ENCODE measurements around the gene METTL21C.

METTL21C gene

DNA sequence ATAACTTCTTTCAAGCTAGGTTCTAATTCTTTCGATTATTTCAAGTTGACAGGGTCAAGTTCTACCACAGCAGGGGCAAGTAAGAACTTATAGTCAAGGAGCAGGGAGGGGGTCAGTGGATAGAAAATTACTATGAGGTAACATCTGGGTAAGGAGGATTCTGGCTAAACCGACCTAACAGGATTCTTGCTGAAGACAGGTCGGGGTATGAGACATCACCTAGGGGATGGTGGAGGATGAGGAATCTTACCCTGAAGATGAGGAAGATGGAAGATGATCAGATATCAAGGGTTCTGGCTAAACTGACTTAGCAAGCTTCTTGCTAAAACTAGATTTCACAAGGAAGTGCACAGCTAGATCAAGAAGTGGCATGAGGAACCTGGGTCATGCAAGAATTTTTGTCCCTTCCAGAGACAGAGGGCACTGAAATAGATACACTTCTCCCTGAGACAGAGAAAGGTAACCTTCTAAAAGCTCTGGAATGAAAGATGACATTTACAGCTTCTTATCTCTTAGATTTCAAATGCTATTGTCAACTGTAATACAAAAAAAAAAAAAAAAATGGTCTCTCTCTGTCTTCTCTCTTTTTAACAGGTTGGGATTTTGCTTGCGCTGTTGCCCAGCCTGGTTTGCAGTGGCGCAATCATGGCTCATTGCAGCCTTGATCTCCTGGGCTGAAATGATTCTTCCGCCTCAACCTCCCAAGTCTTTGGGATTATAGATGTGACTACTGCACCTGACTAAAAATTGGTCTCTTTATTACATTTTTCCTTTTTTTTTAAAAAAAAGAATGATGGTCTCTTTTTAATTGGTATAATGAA, 9.6 kb upstream of the METTL21C start:
- Histone ChIP-seq H3K9me3 (ENCODE audit: low read length) (peaks cover 4% of the 10 kb centered on the region), H3K4me1 (ENCODE audit: insufficient read depth, low read length) (peaks cover 3% of the 10 kb centered on the region), H3K4me3 (ENCODE audit: low read length) (no peak overlapping the region), H3K27me3 (ENCODE audit: insufficient read depth, low read length) (no peaks in the 10 kb centered on the region), H3K36me3 (ENCODE audit: insufficient read depth, low read length) (no peaks in the 10 kb centered on the region), H2AFZ (ENCODE audit: low read depth, low read length) (no peak overlapping the region)

DNA sequence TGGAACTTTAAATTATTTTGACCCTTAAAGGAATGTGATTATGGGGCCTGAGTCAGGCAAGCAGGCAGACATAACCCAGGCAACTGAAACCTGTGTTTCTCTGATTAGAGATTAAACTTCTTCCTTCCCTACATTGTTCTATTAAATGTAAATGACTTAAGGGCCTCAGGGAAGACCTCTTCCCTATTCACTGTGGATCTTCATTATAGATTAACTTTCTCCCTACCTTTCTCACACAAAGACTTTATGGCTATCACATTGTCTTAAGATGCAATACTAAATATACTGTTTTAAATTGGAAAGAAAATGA, 8.8 kb upstream of the METTL21C start:
- peaks cover 3% of the 10 kb centered on the region for H3K4me1 ChIP-seq (ENCODE audit: insufficient read depth, low read length)
- H3K27me3 ChIP-seq (ENCODE audit: insufficient read depth, low read length), result no peaks in the 10 kb centered on the region
- H3K36me3 ChIP-seq (ENCODE audit: insufficient read depth, low read length), result no peaks in the 10 kb centered on the region
- H3K9me3 ChIP-seq (ENCODE audit: low read length), result peaks cover 2% of the 10 kb centered on the region
- no peak overlapping the region for H3K4me3 ChIP-seq (ENCODE audit: low read length)
- no peak overlapping the region for H2AFZ ChIP-seq (ENCODE audit: low read depth, low read length)

DNA sequence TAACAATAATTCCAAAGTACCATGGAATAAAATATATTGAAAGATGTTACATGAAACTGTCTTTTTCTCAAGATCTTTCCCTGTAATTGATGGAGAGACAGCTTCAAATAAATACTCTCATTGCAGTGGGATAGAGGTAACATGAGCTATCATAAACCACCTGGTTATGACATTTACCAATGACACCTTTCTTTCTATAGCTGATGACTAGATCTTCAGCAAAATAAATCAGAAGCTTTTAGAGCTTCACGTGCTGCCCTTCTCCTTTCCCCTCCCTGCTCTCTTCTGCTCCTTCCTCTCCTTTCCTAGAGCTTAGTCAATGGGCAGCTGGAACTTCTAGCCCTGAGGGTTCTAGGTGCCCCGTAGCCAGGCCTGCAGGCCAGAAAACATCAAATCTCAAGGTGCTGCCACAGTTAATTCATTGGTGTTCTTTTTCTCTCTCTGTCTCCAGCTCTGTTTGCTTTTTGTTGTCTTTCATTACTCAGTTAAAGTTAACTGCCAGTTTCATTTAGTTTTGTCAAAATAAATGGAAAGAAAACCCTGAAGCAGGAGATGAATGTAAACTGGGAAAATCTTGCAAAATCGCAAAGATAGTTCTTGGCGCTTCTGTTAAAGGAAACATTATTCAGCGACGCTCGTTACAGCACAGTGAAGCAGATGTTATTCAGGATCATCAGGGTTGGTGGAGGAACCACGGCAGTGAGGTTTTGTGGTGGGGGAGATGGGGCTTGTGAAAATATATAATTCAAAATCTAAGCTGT, 8.3 kb upstream of the METTL21C start:
- H2AFZ ChIP-seq (ENCODE audit: low read depth, low read length), result no peak overlapping the region
- no peak overlapping the region for H3K4me3 ChIP-seq (ENCODE audit: low read length)
- no peaks in the 10 kb centered on the region for H3K36me3 ChIP-seq (ENCODE audit: insufficient read depth, low read length)

DNA sequence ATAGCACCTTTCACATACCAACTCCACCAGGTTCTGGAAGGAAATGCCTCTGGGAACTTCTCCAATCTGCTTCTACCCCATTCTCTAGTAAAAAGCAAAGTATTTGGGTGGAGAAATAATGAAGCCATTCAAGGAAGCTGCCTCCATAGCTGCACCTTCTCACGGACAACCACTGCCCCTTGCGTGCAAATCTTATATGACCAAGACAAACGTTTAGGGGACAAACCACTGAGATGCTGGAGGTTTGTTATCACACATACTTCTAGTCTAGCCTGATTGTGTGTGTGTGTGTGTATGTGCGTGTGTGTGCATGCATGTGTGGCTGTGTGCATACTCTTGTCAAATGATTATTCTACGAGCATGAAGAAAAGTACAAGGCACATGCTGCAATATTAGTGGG, 6.5 kb upstream of the METTL21C start:
- peaks cover 2% of the 10 kb centered on the region for H3K9me3 ChIP-seq (ENCODE audit: low read length)
- no peaks in the 10 kb centered on the region for H3K27me3 ChIP-seq (ENCODE audit: insufficient read depth, low read length)

More for the DNA sequence above, 8.3 kb upstream of the METTL21C start:
- Histone ChIP-seq H3K4me1 (ENCODE audit: insufficient read depth, low read length) (peaks cover 3% of the 10 kb centered on the region), H3K9me3 (ENCODE audit: low read length) (peaks cover 2% of the 10 kb centered on the region), H3K27me3 (ENCODE audit: insufficient read depth, low read length) (no peaks in the 10 kb centered on the region)

DNA sequence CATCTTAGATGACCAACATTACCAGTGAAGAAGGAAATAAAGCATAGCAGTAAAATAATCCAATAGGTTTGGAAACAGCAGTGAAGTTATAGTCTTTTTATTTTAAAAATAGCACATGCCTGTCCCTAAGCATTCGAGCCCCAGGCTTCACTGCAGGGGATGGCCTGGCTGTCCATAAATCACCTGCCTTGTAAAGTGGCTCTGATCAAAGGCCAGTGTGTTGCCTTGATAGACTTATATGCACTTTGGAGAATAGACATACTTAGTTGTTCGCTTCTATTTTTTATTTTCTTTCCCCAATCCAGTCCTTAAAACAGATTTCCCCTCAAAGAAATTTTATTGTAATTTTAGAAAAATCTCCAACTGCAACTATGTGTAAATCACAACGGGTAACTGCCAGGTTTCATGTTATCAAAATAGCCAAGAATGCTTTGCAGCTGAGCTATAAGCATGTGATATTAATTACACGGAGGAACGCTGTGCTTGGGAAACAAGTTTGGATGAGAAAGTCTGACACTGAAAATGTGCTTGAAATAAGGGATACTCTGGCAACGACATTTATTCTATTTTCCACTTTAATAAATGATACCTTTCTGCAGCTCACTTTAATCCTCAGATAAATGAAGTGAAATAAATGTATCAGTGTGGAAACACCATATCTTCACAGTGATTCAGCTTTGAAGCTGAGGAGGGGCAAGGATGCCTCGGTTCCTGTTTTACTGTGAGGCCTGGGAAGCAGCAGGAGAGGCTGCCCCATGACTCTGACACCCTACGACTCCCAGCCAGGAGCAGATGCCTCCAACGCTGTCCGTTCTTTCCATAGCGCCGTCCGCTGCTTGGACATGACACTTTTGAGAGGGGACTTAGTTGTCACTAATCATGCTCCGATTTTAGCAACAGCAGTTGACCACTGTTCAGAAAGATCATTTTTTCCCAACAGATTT, 5.5 kb upstream of the METTL21C start:
- no peaks in the 10 kb centered on the region for H3K27me3 ChIP-seq (ENCODE audit: insufficient read depth, low read length)
- peaks cover 2% of the 10 kb centered on the region for H3K9me3 ChIP-seq (ENCODE audit: low read length)
- no peak overlapping the region for H2AFZ ChIP-seq (ENCODE audit: low read depth, low read length)
- no peak overlapping the region for H3K4me3 ChIP-seq (ENCODE audit: low read length)
- H3K4me1 ChIP-seq (ENCODE audit: insufficient read depth, low read length), result peaks cover 3% of the 10 kb centered on the region
- no peaks in the 10 kb centered on the region for H3K36me3 ChIP-seq (ENCODE audit: insufficient read depth, low read length)

More for the DNA sequence above, 6.5 kb upstream of the METTL21C start:
- Histone ChIP-seq H3K4me1 (ENCODE audit: insufficient read depth, low read length) (peaks cover 3% of the 10 kb centered on the region), H3K4me3 (ENCODE audit: low read length) (no peak overlapping the region), H3K36me3 (ENCODE audit: insufficient read depth, low read length) (no peaks in the 10 kb centered on the region), H2AFZ (ENCODE audit: low read depth, low read length) (no peak overlapping the region)

DNA sequence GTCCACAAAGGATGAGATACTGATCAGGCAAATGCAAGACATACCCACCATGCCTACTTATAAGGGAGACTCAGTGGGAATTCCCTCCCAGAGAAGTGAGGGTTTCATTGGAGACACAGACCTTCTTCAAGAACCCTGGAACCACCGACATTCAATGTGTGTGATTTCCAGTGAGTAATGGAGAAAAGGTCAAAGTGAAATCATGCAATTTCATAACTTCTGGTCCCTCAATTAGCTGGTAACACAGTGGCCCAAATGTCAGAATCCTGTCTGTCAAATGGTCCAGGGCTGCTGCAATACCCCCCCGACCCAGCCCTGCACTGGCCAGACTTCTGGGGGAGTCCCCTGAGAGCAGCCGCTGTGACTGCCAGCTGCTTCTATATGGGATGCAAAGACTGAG, 4.7 kb upstream of the METTL21C start:
- Histone ChIP-seq H3K27me3 (ENCODE audit: insufficient read depth, low read length) (no peaks in the 10 kb centered on the region), H2AFZ (ENCODE audit: low read depth, low read length) (no peak overlapping the region), H3K4me1 (ENCODE audit: insufficient read depth, low read length) (peaks cover 3% of the 10 kb centered on the region), H3K4me3 (ENCODE audit: low read length) (no peak overlapping the region), H3K36me3 (ENCODE audit: insufficient read depth, low read length) (no peaks in the 10 kb centered on the region), H3K9me3 (ENCODE audit: low read length) (peaks cover 2% of the 10 kb centered on the region)

DNA sequence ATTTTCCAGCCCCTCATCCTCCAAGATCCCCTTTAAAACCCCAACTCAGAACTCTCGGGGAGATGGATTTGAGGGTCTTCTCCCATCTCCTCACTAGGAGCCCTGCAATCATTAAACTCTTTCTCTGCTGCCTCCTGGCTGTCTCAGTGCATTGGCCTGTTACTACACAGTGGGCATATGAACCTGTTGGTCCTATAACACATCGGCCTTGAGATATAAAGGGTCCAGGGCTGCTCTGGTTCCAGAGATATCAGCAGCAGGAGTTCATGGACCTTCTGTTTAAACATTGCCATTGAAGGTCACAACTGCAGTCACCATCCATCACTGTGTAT, 3.8 kb upstream of the METTL21C start:
- no peaks in the 10 kb centered on the region for H3K27me3 ChIP-seq (ENCODE audit: insufficient read depth, low read length)
- H3K4me1 ChIP-seq (ENCODE audit: insufficient read depth, low read length), result no peaks in the 10 kb centered on the region
- H3K36me3 ChIP-seq (ENCODE audit: insufficient read depth, low read length), result no peaks in the 10 kb centered on the region
- peaks cover 2% of the 10 kb centered on the region for H3K9me3 ChIP-seq (ENCODE audit: low read length)
- no peak overlapping the region for H3K4me3 ChIP-seq (ENCODE audit: low read length)
- H2AFZ ChIP-seq (ENCODE audit: low read depth, low read length), result no peak overlapping the region

DNA sequence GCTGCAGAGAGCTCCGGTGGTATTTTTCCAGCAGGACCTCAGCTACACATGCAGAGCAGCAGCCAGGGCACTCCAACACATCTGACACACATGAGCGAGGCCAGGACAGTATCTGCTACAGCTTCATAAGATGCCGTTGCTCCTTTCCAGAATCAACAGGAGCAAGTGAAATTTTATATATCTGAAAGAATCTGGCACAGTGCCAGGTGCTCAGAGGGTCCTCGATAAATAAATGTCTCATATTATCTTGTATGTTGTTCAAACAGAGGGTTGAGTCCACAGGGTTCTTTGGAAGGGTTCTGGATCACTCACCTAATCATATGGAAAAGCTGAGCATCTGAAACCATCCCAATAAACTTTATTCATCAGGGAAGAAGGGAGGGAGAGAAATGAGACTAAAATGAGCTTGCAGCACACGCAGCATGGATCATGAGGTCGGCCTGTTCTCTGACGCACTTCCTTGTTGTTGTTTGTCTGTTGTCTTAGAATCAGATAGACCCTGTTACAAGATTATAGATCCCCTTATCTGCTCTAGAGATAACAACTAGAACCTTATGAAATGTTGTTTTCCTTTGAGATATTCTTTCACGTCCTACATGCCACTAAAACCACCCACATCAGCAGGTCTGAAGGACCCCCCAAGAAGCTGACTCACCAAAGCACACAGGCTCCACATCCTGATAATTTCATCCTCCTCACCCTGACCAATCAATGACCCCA, 3.2 kb upstream of the METTL21C start:
- no peaks in the 10 kb centered on the region for H3K27me3 ChIP-seq (ENCODE audit: insufficient read depth, low read length)
- no peaks in the 10 kb centered on the region for H3K4me1 ChIP-seq (ENCODE audit: insufficient read depth, low read length)
- H2AFZ ChIP-seq (ENCODE audit: low read depth, low read length), result no peak overlapping the region
- no peak overlapping the region for H3K4me3 ChIP-seq (ENCODE audit: low read length)
- no peaks in the 10 kb centered on the region for H3K36me3 ChIP-seq (ENCODE audit: insufficient read depth, low read length)
- peaks cover 2% of the 10 kb centered on the region for H3K9me3 ChIP-seq (ENCODE audit: low read length)

DNA sequence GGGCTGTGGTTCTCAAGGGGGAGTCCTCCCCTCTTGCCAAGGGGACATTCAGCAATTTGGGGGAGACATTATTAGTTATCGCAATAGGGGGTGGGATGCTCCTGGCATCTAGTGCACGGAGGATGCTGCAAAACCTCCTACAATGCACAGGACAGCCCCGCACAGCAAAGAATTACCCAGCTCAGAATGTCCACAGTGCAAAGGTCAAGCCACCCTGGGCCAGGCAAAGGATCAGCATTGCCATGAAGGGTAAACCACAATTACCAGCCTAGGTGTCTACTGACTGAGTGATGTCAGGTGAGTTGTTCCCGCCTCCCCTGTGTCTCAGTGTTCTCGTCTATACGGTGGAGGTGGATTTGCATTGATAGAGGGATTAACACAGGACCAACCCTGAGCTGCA, 2.4 kb upstream of the METTL21C start:
- no peaks in the 10 kb centered on the region for H3K4me1 ChIP-seq (ENCODE audit: insufficient read depth, low read length)
- no peaks in the 10 kb centered on the region for H3K36me3 ChIP-seq (ENCODE audit: insufficient read depth, low read length)
- H3K9me3 ChIP-seq (ENCODE audit: low read length), result peaks cover 2% of the 10 kb centered on the region
- no peaks in the 10 kb centered on the region for H3K27me3 ChIP-seq (ENCODE audit: insufficient read depth, low read length)
- no peak overlapping the region for H2AFZ ChIP-seq (ENCODE audit: low read depth, low read length)
- H3K4me3 ChIP-seq (ENCODE audit: low read length), result no peak overlapping the region

DNA sequence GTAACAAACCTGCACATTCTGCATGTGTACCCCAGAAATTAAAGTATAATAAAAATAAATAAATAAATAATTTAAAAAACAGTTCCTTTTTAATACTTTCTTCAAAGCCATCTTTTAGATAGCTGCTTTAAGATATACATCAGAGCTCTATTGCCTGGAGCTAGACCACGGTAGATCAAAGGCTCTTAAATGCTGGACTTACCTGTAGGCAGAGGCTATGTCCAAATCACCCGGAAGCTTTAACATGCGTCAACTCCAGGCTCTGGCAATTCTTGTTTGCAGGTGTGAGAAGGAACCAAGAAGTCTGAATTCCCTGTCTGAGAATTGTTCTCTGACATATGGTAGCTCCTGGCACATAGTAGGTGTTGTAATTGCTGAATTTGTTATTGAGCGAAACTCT, 1.6 kb upstream of the METTL21C start:
- Histone ChIP-seq H2AFZ (ENCODE audit: low read depth, low read length) (no peak overlapping the region), H3K4me3 (ENCODE audit: low read length) (no peak overlapping the region), H3K36me3 (ENCODE audit: insufficient read depth, low read length) (no peaks in the 10 kb centered on the region), H3K27me3 (ENCODE audit: insufficient read depth, low read length) (no peaks in the 10 kb centered on the region), H3K4me1 (ENCODE audit: insufficient read depth, low read length) (no peaks in the 10 kb centered on the region), H3K9me3 (ENCODE audit: low read length) (peaks cover 2% of the 10 kb centered on the region)

DNA sequence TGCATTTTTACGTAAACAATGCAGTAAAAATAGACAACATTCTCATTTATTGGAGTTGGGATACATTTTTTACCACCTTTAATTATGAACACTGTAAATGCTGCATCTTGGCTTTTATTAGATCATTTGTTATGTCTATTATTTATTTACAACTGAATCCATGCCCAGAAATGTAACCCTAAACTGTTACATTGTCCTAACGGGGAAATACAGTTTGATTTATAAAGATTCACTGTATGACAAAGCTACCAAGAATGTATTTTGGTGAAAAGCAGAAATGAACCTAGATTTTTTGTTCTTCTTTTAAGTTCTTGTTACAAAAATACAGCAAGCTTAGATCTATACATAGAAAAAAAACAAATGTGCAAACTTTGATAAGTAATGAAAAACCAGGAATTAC, 1.1 kb downstream of the METTL21C start:
- H3K27me3 ChIP-seq (ENCODE audit: insufficient read depth, low read length), result no peaks in the 10 kb centered on the region
- H3K4me1 ChIP-seq (ENCODE audit: insufficient read depth, low read length), result no peaks in the 10 kb centered on the region
- no peak overlapping the region for H3K4me3 ChIP-seq (ENCODE audit: low read length)
- no peaks in the 10 kb centered on the region for H3K36me3 ChIP-seq (ENCODE audit: insufficient read depth, low read length)
- H2AFZ ChIP-seq (ENCODE audit: low read depth, low read length), result no peak overlapping the region
- H3K9me3 ChIP-seq (ENCODE audit: low read length), result peaks cover 2% of the 10 kb centered on the region

DNA sequence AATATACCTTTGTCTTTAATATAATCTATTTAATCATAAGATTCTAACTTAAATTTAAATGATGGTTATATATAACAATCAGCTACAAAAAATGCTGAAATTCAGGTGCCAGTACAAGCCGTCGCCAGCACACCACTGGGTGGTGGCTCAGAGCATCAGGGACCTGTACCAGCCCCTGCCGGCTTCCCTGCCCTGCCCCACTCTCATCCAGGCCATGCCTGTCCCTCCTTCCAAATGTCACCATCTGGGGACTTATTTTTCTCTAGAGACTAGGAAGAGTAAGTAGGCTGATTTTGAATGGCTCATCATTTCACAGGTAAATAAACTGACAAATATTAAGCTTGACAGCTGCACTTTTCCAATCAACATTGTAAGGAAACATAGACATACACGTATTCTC, 1.6 kb downstream of the METTL21C start:
- Histone ChIP-seq H3K4me3 (ENCODE audit: low read length) (no peak overlapping the region), H3K4me1 (ENCODE audit: insufficient read depth, low read length) (no peaks in the 10 kb centered on the region), H2AFZ (ENCODE audit: low read depth, low read length) (no peak overlapping the region), H3K27me3 (ENCODE audit: insufficient read depth, low read length) (no peaks in the 10 kb centered on the region), H3K9me3 (ENCODE audit: low read length) (no peaks in the 10 kb centered on the region), H3K36me3 (ENCODE audit: insufficient read depth, low read length) (no peaks in the 10 kb centered on the region)

Data from neuron (in vitro differentiated cells).